ENCODE data around the gene ARHGAP12.

DNA sequence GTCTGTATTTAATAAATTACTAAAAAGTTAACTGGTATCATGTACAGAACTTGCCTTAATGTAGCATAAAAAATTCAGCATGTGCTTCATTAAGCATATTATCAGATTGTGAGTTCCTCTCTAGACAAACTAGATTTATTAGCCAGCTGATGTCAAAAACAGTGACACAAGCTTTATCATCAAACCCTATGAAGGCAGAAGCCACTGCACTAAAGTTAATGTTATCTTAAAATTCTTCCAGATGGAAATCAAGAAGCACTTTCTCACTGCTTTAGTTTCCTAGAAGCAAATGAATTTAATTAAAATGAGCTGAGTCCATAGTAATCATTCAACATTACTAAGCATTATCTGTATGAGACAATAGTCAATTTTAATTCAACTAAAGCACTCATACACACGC, 96.4 kb downstream of the ARHGAP12 start:
- TF ChIP-seq SP1 (CRISPR knock-in tag; conservative IDR thresholded peaks at IDR 0.05): no peak
- TF ChIP-seq, protein P1, sequence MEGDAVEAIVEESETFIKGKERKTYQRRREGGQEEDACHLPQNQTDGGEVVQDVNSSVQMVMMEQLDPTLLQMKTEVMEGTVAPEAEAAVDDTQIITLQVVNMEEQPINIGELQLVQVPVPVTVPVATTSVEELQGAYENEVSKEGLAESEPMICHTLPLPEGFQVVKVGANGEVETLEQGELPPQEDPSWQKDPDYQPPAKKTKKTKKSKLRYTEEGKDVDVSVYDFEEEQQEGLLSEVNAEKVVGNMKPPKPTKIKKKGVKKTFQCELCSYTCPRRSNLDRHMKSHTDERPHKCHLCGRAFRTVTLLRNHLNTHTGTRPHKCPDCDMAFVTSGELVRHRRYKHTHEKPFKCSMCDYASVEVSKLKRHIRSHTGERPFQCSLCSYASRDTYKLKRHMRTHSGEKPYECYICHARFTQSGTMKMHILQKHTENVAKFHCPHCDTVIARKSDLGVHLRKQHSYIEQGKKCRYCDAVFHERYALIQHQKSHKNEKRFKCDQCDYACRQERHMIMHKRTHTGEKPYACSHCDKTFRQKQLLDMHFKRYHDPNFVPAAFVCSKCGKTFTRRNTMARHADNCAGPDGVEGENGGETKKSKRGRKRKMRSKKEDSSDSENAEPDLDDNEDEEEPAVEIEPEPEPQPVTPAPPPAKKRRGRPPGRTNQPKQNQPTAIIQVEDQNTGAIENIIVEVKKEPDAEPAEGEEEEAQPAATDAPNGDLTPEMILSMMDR (IDR thresholded peaks at IDR 0.05): no peak
- TF ChIP-seq, protein P2, sequence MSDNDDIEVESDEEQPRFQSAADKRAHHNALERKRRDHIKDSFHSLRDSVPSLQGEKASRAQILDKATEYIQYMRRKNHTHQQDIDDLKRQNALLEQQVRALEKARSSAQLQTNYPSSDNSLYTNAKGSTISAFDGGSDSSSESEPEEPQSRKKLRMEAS (CRISPR knock-in tag; IDR thresholded peaks at IDR 0.05): no peak
- no peak for TF ChIP-seq ZNF121 (CRISPR knock-in tag; IDR thresholded peaks at IDR 0.05)
- no peak for TF ChIP-seq JUN (CRISPR knock-in tag; IDR thresholded peaks at IDR 0.05)
- TF ChIP-seq, protein P3, sequence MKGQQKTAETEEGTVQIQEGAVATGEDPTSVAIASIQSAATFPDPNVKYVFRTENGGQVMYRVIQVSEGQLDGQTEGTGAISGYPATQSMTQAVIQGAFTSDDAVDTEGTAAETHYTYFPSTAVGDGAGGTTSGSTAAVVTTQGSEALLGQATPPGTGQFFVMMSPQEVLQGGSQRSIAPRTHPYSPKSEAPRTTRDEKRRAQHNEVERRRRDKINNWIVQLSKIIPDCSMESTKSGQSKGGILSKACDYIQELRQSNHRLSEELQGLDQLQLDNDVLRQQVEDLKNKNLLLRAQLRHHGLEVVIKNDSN (CRISPR knock-in tag; IDR thresholded peaks at IDR 0.05): no peak
- no peak for TF ChIP-seq NR1H2 (CRISPR knock-in tag; IDR thresholded peaks at IDR 0.05)
- no peak for TF ChIP-seq CREM (CRISPR knock-in tag; IDR thresholded peaks at IDR 0.05)
- TF ChIP-seq IRF2 (CRISPR knock-in tag; IDR thresholded peaks at IDR 0.05; ENCODE audit: borderline replicate concordance, low read depth): no peak
